ENCODE measurements around the gene ASB2. TPM values are rescaled to one million over a fixed set of nuclear protein-coding genes. Genes with fewer than 3 reads are reported as not detected.

The ASB2 gene
- total RNA-seq, 1 experiment from 2014 or later: not detected

GRCh38 chr14:94021001-94021400, 44.6 kb upstream of the ASB2 start:
- TF ChIP-seq RAD21 (IDR thresholded peaks at IDR 0.05; ENCODE audit: low read depth): no peak
- no peak for TF ChIP-seq REST (IDR thresholded peaks at IDR 0.05; ENCODE audit: low read depth)
- TF ChIP-seq TCF7L2 (IDR thresholded peaks at IDR 0.05; ENCODE audit: borderline replicate concordance, extremely low read depth, insufficient read depth, insufficient read length): no peak
- no peak for TF ChIP-seq ZNF274 (IDR thresholded peaks at IDR 0.05; ENCODE audit: low read depth, low read length)
- no peak for TF ChIP-seq SIN3A (IDR thresholded peaks at IDR 0.05; ENCODE audit: low read depth)
- TF ChIP-seq CTCF (IDR thresholded peaks at IDR 0.05 in 2 of 3, conservative IDR thresholded peaks at IDR 0.05 in 1 of 3; ENCODE audit: borderline replicate concordance in 1 of 3, insufficient read depth in 1 of 3, low read depth in 2 of 3, low read length in 2 of 3): no peak
- TF ChIP-seq SRF (IDR thresholded peaks at IDR 0.05; ENCODE audit: low read depth): no peak
- TF ChIP-seq SP1 (IDR thresholded peaks at IDR 0.05; ENCODE audit: low read depth): no peak
- no peak for TF ChIP-seq ZFX (IDR thresholded peaks at IDR 0.05)
- TF ChIP-seq POLR2AphosphoS5 (IDR thresholded peaks at IDR 0.05; ENCODE audit: low read depth, low read length): no peak
- no peak for TF ChIP-seq ZBTB33 (IDR thresholded peaks at IDR 0.05; ENCODE audit: extremely low read depth, insufficient replicate concordance, low read length)
- no peak for TF ChIP-seq FOSL1 (IDR thresholded peaks at IDR 0.05; ENCODE audit: low read depth)
- TF ChIP-seq JUND (IDR thresholded peaks at IDR 0.05): no peak
- TF ChIP-seq CBX3 (IDR thresholded peaks at IDR 0.05; ENCODE audit: low read depth): no peak
- no peak for TF ChIP-seq EZH2phosphoT487 (IDR thresholded peaks at IDR 0.05; ENCODE audit: borderline replicate concordance)
- no peak for TF ChIP-seq ELF1 (IDR thresholded peaks at IDR 0.05; ENCODE audit: borderline replicate concordance, low read depth)
- TF ChIP-seq POLR2A (IDR thresholded peaks at IDR 0.05; ENCODE audit: borderline replicate concordance, extremely low read depth, insufficient read depth, insufficient read length): no peak
- TF ChIP-seq EGR1 (IDR thresholded peaks at IDR 0.05; ENCODE audit: low read depth): no peak
- ChIA-PET RAD21 (ENCODE audit: low non-redundant PET in 1 of 2, low total read pairs in 2 of 2, uncharacterized antibody in 2 of 2, unreplicated experiment in 2 of 2) (no interaction called here), POLR2A (no interaction called here), CTCF (interaction anchor here (1.1 to 1.6 kb wide), 3 partner anchors 15 to 123 kb away, joined by 3 to 5 read pairs (median 4); no protein-coding TSS in a partner anchor)
- H3K9ac ChIP-seq (ENCODE audit: low read length): no peak overlapping the region
- peak overlapping the region; percentile 20; the same call in 1 of the 2 replicates for H3K4me2 ChIP-seq (ENCODE audit: low read length)
- no peaks in the 10 kb centered on the region for H3K79me2 ChIP-seq (ENCODE audit: insufficient read depth, low read length)
- H3K4me3 ChIP-seq (replicated peaks in 1 of 2; ENCODE audit: low read depth in 1 of 2, low read length in 2 of 2): no peak overlapping the region
- no peaks in the 10 kb centered on the region for H3K9me3 ChIP-seq (ENCODE audit: control insufficient read depth in 1 of 2, insufficient read depth in 1 of 2, low read depth in 1 of 2, low read length in 2 of 2)
- no peaks in the 10 kb centered on the region for H4K20me1 ChIP-seq (ENCODE audit: insufficient read depth)
- intact Hi-C loops (cut with micrococcal nuclease): no loop called here
- peaks cover 5 to 28% of the 10 kb centered on the region in 2 experiments; a peak in 3 of 4 replicates for H3K4me1 ChIP-seq (ENCODE audit: control insufficient read depth in 1 of 2, insufficient read depth in 2 of 2, low read length in 2 of 2)
- ATAC-seq (peak; percentile 49), DNase-seq (ENCODE audit: low read depth, low spot score) (no peak)
- no peak overlapping the region for H2AFZ ChIP-seq (ENCODE audit: low read depth, low read length, poor library complexity, severe bottlenecking)
- H3K9me2 ChIP-seq (ENCODE audit: insufficient read depth): no peaks in the 10 kb centered on the region
- H3K36me3 ChIP-seq (ENCODE audit: control insufficient read depth in 1 of 2, insufficient read depth in 2 of 2, low read length in 2 of 2): no peaks in the 10 kb centered on the region
- BruUV-seq (replicated peaks): no TSS peak
- no peaks in the 10 kb centered on the region for H3K27me3 ChIP-seq (ENCODE audit: insufficient read depth, low read length)
- no peak overlapping the region for H3K27ac ChIP-seq (ENCODE audit: low read depth, low read length)

Measured in HCT116 (cell line).